ENCODE data around the gene C5orf47. TPM values are rescaled to one million over a fixed set of nuclear protein-coding genes. Genes with fewer than 3 reads are reported as not detected.

C5orf47 gene
- total RNA-seq, 1 experiment from 2014 or later: 0.09 TPM

DNA sequence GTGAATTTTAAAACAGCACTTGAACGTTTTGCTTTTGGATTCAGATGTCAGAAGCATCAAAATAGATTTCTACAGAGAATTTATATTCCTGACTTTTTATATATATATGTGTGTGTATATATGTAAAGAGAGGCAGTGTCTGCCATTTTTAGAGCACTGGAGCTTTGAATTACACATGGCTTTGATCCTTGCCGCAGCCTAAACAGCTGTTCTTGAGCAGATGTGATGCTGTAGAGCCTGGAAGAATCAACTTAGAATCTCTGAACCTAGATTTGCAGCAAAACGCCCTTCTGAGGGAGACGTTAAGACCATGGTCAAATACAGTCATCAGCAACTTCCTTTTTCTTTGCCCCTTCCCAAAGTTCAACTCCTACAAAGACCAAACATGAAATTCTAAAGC lies 21.7 kb upstream of the C5orf47 start:
- H3K79me1 ChIP-seq (ENCODE audit: insufficient read depth, low read depth, low read length, poor library complexity, severe bottlenecking): no peaks in the 10 kb centered on the region
- peaks cover 17% of the 10 kb centered on the region; the same call in 1 of the 2 replicates for H3K4me1 ChIP-seq (ENCODE audit: insufficient read depth, low read length)
- no peak overlapping the region for H2BK12ac ChIP-seq (ENCODE audit: insufficient read length, low read depth, low read length)
- no peak overlapping the region for H2BK15ac ChIP-seq (ENCODE audit: low read depth, low read length)
- H2BK20ac ChIP-seq (ENCODE audit: low read depth, low read length, poor library complexity, severe bottlenecking): no peak overlapping the region
- H4K20me1 ChIP-seq (ENCODE audit: control insufficient read depth, insufficient read depth, insufficient read length): no peaks in the 10 kb centered on the region
- H2AK5ac ChIP-seq (ENCODE audit: insufficient read length, low read length): no peak overlapping the region
- TF ChIP-seq, protein P1, sequence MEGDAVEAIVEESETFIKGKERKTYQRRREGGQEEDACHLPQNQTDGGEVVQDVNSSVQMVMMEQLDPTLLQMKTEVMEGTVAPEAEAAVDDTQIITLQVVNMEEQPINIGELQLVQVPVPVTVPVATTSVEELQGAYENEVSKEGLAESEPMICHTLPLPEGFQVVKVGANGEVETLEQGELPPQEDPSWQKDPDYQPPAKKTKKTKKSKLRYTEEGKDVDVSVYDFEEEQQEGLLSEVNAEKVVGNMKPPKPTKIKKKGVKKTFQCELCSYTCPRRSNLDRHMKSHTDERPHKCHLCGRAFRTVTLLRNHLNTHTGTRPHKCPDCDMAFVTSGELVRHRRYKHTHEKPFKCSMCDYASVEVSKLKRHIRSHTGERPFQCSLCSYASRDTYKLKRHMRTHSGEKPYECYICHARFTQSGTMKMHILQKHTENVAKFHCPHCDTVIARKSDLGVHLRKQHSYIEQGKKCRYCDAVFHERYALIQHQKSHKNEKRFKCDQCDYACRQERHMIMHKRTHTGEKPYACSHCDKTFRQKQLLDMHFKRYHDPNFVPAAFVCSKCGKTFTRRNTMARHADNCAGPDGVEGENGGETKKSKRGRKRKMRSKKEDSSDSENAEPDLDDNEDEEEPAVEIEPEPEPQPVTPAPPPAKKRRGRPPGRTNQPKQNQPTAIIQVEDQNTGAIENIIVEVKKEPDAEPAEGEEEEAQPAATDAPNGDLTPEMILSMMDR (conservative IDR thresholded peaks at IDR 0.05): no peak
- WGBS (ENCODE audit: extremely low coverage, insufficient read length, low lambda C conversion rate): no CpG with 5 or more reads among the region's 4 CpGs
- H3K23me2 ChIP-seq (ENCODE audit: insufficient read length, low read depth, low read length, poor library complexity, severe bottlenecking): no peaks in the 10 kb centered on the region
- H3K9ac ChIP-seq (ENCODE audit: extremely low read depth, insufficient read length, low read length): no peak overlapping the region
- no peak overlapping the region for H3K4ac ChIP-seq (ENCODE audit: low read depth, low read length)
- H3K79me2 ChIP-seq (ENCODE audit: insufficient read depth, low read length): no peaks in the 10 kb centered on the region
- H3K36me3 Mint-ChIP-seq (ENCODE audit: insufficient read depth in 1 of 3, low read depth in 3 of 3): no peaks in the 10 kb centered on the region
- H4K5ac ChIP-seq (ENCODE audit: insufficient read length, low read depth, low read length): no peak overlapping the region
- no peaks in the 10 kb centered on the region for H3K9me3 ChIP-seq (ENCODE audit: control insufficient read depth, low read depth, low read length)
- no peak overlapping the region for H3K4me2 ChIP-seq (ENCODE audit: insufficient read depth, insufficient read length, low read length)
- no peak overlapping the region for H2BK120ac ChIP-seq (ENCODE audit: low read depth, low read length, poor library complexity, severe bottlenecking)
- H4K8ac ChIP-seq (replicated peaks; ENCODE audit: insufficient read length, low read depth, low read length): no peak overlapping the region
- no peak overlapping the region for H3K56ac ChIP-seq (ENCODE audit: insufficient read length, low read depth, low read length)
- H4K91ac ChIP-seq (ENCODE audit: insufficient read length, low read depth, low read length): no peak overlapping the region
- peaks cover 70 to 73% of the 10 kb centered on the region in 2 experiments for H3K4me1 Mint-ChIP-seq
- H3K4me3 Mint-ChIP-seq: no peak overlapping the region
- H3K27me3 ChIP-seq (ENCODE audit: insufficient read depth, low read length): no peaks in the 10 kb centered on the region
- H3K27ac Mint-ChIP-seq: peak overlapping the region in 1 of 3 experiments; percentile 22; a peak in 2 of 7 replicates
- no peak overlapping the region for H3T11ph ChIP-seq (ENCODE audit: low read length)
- no peak overlapping the region for H3K23ac ChIP-seq (ENCODE audit: insufficient read length, low read depth, low read length)
- no peak for DNase-seq
- no peaks in the 10 kb centered on the region; the same call in 1 of the 2 replicates for H3K27me3 Mint-ChIP-seq (ENCODE audit: low read depth)
- H3K27ac ChIP-seq (ENCODE audit: insufficient read length, low read depth, low read length): no peak overlapping the region
- H3K18ac ChIP-seq (ENCODE audit: insufficient read length, low read depth, low read length): no peak overlapping the region
- H2AFZ ChIP-seq (ENCODE audit: low read length): no peak overlapping the region
- H3K9me3 Mint-ChIP-seq: no peaks in the 10 kb centered on the region
- no peak overlapping the region for H2BK5ac ChIP-seq (ENCODE audit: insufficient read length, low read length)
- no peak overlapping the region for H3K14ac ChIP-seq (ENCODE audit: insufficient read depth, low read length)
